ENCODE measurements around the gene CARM1.
"Not testable (repeated sequence)": the region's sequence is repeated elsewhere in the genome, so short reads cannot be mapped to it uniquely, and the experiment has no call there.

The CARM1 gene

GRCh38 chr19:10928563-10929401 is 57.4 kb downstream of the CARM1 start, which contains the start of the genes TIMM29 and YIPF2:
Gene TIMM29 (plus strand): TSS chr19:10928811. CDS start chr19:10928823, 12 bp downstream.
Gene YIPF2 (minus strand): TSS chr19:10928639. CDS start chr19:10928410, 229 bp downstream.
- DNase-seq (ENCODE audit: low read depth in 2 of 2) = peak; percentile 91 to 95

GRCh38 chr19:10929402-10929794 is 58.0 kb downstream of the CARM1 start:
- no peak for DNase-seq (ENCODE audit: low read depth in 2 of 2)

DNA sequence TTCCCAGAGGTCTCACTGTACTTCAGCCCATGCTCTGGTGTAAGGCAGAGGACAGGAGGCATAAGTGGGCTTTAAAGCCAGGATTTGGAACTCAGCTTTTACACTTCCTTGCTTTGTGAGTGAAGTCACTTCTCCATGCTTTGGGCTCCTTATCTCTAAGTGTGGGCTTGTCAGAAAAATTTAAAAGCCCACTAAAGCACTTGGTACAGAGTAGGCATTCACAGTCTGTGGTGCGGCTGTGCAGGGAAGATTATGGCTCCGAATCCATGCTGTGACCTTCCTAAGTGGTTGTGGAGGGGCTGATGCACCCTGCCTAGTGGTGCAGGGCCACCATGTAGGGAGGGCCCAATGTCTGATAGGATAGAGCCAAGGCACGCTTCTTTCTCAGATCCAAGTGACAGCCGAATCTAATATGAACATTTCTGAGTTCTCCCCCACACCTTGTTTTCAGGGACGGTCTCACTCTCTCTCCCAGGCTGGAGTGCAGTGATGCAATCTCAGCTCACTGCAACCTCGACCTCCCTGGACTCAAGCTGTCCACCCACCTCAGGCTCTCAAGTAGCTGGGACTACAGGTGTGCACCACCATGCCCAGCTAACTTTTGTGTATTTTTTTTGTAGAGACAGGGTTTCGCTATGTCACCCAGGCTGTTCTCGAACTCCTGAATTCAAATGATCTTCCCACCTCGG is 64.2 kb downstream of the CARM1 start:
- DNase-seq (ENCODE audit: low read depth in 2 of 2) = no peak

DNA sequence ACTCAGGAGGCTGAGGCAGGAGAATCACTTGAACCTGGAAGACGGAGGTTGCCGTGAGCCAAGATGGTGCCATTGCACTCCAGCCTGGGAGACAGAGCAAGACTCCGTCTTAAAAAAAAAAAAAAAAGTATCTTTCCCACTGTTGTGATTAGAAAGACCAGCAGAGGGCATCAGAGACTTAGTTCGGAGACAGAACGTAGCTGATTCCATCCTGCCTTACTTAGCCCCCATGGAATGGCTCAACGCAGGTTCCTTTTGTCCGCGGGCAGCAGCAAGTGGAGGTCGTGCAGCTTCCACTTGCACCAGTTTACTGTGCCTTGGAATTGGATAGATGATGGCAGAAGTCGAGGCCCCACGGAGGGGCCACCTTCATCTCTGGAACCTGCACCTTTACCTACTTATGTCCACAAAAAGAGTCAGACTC is 65.3 kb downstream of the CARM1 start:
- DNase-seq (ENCODE audit: low read depth in 2 of 2) = no peak

GRCh38 chr19:10941649-10942048 is 70.3 kb downstream of the CARM1 start:
- not testable (repeated sequence) for DNase-seq (ENCODE audit: low read depth in 2 of 2)

GRCh38 chr19:10943412-10943811 is 72.1 kb downstream of the CARM1 start:
- not testable (repeated sequence) for DNase-seq (ENCODE audit: low read depth in 2 of 2)

GRCh38 chr19:10945264-10945663 is 73.9 kb downstream of the CARM1 start:
- no peak for DNase-seq (ENCODE audit: low read depth in 2 of 2)

GRCh38 chr19:10946958-10947657 is 75.8 kb downstream of the CARM1 start:
- no peak for DNase-seq (ENCODE audit: low read depth in 2 of 2)

DNA sequence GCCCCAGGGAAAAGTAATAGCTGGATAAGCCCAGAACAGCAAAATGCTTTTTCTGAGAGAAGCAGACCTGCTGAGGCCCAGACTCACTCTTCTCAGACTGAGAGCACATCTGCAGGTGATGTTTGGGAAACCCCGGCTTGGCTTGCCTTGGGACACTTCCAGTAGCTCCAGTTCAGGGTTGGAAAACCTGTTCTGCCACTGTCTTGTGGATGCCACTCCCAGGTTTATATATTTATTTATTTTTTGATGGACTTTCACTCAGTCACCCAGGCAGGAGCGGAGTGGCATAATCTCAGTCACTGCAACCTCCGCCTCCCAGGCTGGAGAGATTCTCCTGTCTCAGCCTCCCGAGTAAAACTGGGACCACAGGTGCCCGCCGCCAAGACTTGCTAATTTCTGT is 81.5 kb downstream of the CARM1 start:
- no peak for DNase-seq (ENCODE audit: low read depth in 2 of 2)

DNA sequence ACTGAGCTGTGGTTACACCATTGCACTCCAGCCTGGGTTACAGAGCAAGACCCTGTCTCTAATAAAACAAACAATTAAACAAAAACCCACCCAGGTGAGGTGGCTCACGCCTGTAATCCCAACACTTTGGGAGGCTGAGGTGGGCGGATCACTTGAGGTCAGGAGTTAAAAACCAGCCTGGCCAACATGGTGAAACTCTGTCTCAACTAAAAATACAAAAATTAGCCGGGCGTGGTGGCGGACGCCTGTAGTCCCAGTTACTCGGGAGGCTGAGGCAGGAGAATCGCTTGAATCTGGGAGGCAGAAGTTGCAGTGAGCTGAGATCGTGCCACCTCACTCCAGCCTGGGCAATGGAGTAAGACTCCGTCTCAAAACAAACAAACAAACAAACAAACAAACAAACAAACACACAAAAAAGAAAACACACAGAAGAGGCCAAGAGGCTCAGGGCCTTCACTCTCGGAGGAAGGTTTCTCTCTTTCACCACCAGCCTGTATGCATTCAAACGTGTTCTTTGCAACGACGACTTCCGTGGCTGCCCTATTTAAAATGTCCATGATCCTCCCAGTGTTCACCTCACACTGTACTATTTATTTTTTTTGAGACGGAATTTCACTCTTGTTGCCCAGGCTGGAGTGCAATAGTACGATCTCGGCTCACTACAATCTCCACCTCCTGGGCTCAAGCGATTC is 88.1 kb downstream of the CARM1 start:
- DNase-seq (ENCODE audit: low read depth in 2 of 2) = not testable (repeated sequence)

DNA sequence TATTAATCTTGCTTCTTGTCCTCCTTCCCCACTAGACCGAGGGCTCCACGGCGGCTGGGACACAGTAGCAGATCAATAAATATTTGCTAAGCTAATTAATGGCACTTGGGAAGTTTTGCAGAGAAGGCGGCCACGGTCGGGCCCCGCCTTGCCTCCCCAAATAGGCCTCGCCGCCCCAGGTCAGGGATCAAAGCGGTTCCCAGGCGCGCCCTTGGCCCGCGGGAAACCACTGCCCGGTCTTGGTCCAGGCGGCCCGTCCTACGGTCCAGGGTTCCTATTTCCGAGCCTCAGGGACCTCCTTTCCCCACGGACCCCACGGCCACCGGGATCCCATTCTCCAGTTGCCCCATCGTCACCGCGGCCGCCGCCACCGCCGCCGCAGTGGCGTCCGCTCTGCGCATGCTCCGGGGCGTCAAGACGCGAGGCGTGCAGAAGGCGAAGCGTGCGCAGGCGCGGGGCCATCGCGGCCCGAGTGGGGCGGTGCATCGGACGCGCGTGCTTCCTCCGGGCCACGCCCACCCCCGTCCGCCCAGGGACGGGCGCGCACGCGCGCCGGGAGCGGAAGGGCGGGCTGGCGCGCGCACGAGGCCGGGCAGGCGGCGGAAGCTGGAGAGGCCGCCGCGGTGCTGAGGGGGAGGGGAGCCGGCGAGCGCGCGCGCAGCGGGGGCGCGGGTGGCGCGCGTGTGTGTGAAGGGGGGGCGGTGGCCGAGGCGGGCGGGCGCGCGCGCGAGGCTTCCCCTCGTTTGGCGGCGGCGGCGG is 89.1 kb downstream of the CARM1 start, which contains the start of gene SMARCA4:
Gene SMARCA4 (plus strand): TSS at position 717 of the 759 bp plus-strand sequence. CDS start 23,122 bp downstream, outside the sequence.
- peak; percentile 97 to 99 for DNase-seq (ENCODE audit: low read depth in 2 of 2)

GRCh38 chr19:10961073-10961860 is 89.9 kb downstream of the CARM1 start:
- no peak for DNase-seq (ENCODE audit: low read depth in 2 of 2)

- no peak for DNase-seq (ENCODE audit: low read depth in 2 of 2)
These were observed 91.5 kb downstream of the CARM1 start for GRCh38 chr19:10962863-10963262.

DNA sequence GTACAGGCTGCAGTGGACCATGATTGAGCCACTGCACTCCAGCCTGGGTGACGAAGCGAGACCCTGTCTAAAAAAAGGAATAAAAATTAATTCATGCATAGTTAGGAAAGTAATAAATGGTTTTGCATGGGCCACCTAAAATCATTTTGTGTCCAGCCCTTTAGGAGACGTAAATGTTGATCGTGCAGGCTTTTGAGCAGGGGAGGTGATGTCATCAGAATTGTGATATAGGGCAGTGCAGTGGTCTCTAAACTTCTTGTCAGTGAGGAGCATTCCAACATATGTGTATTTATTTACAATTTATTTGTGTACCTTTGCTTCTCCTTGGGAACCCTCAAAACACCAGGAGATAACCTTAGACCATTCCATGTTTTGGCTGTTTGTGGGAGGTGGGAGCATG is 92.5 kb downstream of the CARM1 start:
- DNase-seq (ENCODE audit: low read depth in 2 of 2) = no peak

DNA sequence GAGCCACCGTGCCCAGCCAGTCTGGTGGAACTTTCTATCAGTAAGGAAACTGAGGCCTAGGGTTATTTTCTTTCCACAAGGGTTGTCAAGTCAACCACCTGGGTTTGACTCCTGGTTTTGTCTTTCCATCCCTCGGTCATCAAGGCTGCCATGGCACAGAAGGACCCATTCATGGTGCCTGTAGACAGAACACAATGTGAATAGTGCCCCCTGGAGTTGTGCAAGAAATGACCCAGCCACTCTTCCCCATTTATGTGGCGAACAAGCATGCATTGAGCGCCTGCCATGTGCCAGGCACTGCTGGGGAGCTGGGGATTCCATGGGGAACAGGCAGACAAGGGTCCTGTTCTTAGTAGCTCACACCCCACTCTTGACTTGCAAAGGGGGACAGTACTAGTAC is 93.5 kb downstream of the CARM1 start:
- DNase-seq (ENCODE audit: low read depth in 2 of 2) = no peak

- no peak for DNase-seq (ENCODE audit: low read depth in 2 of 2)
These were observed 94.0 kb downstream of the CARM1 start for GRCh38 chr19:10965398-10965797.

DNA sequence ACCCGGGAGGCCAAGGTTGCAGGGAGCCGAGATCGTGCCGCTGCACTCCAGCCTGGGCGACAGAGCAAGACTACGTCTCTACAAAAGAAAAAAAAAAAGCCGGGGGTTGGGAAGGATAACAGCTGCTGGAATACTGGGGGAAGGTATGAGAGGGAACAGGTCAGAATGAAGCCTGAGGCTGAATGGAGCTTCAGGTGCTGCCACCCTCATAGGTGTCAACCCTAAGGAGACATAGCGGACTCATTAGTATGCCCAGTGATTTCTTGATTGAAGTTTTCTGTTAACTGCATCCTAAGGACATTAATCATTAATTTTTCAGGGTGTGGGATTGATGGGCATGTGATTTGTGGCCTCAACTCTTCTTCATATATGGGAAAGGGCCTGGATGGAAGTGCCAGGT is 95.5 kb downstream of the CARM1 start:
- DNase-seq (ENCODE audit: low read depth in 2 of 2) = no peak

DNA sequence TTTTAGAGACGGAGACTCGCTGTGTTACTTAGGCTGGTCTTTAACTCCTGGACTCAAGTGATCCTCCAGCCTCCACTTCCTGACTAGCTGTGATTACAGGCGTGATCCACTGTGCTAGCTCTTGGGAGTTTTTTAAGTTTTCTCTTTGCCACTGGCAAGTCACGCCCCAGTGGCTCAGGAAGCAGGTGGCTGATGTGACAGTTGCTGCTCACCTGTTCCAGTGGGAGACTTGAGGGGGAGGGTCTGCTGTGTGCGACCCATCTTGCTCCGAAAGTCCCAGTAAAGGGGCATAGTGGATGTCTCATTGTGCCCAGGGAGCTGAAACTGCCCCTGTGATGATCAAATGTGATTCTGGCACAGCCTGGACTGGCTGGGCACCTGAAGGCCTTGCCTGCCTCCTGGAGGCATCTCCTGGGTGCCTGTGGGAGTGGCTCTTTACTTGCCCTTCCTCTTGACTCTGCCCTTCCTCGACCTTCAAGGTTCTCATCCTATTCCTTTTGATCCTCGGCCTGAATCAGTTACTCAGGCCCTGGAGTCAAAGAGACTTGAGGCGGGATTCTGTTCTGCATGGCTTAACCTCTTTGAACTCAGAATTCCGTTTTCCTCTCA is 97.3 kb downstream of the CARM1 start:
- DNase-seq (ENCODE audit: low read depth in 2 of 2) = no peak

DNA sequence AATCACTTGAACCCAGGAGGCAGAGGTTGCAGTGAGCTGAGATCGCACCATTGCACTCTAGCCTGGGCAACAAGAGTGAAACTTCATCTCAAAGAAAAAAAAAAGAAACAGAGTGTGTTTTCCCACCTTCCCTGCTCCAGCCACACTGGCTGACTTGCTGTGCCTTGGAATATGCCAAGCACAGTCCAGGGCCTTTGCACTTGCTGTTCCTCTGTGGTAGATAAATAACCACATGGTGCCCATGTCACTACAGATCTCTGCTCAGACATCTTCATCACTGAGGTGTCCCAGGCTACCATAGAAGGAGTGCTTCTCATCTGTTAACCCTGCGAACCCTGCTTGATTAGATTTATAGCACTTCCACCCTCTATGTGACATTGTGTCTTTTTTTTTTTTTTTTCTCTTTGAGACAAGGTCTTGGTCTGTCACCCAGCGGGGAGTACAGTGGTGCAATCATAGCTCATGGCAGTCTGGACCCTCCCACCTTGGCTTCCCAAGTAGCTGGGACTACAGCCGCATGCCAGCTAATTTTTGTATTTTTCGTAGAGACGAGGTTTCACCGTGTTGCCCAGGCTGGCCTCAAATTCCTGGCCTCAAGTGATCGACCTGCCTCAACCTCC is 99.9 kb downstream of the CARM1 start:
- DNase-seq (ENCODE audit: low read depth in 2 of 2) = no peak

Measured in stimulated activated CD8-positive, alpha-beta memory T cell treated with anti-CD3 and anti-CD28 coated beads, Interleukin-2, amount 100 ng/mL, for 48 hours (primary cell).